Measurements from ENCODE around the gene SMIM29. TPM values are rescaled to one million over a fixed set of nuclear protein-coding genes. Genes with fewer than 3 reads are reported as not detected.

The SMIM29 gene
- total and polyA plus RNA-seq, 10 of the 15 experiments (the other 5 are each of a cell fraction or from before 2014, with no cell fraction given) = 7.1 to 30.0 (median 16.2) TPM

DNA sequence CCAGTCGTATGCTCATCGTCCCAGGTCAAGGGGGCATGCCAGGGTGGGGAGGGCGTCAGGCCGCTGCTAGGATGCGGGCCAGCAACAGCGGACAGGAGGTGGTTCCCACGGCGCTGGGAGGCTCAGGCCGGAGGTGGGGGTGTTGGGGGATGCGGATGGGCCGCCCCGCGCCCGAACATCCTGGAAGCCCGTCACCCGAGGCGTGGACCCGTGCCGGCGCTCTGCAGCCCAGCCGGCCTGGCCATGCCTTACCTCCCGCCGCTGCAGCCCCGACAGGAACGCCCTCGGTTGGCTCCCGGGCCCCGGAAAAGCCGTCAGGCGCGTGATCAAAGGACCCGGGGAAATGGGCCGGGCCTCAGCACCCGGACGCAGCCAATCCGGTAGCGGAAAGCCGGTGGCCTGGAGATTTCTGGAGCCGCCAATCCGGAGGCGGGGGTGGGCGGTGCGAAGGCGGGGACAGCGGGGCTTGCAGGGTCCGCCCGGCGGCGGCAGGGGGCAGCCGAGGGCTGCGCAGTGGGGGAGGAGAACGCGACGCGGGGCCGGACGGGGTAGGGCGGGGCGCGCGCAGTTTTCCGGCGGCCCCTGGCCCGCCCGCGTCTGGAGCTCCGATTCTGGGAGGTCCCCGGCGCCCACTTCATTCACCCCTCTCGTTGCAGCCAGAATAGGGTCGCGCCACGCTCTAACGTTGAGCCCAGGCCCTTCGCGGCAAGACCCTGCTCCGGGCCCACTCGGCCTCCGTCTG lies at the start of gene SMIM29 (continued):
- TF ChIP-seq, protein P1, sequence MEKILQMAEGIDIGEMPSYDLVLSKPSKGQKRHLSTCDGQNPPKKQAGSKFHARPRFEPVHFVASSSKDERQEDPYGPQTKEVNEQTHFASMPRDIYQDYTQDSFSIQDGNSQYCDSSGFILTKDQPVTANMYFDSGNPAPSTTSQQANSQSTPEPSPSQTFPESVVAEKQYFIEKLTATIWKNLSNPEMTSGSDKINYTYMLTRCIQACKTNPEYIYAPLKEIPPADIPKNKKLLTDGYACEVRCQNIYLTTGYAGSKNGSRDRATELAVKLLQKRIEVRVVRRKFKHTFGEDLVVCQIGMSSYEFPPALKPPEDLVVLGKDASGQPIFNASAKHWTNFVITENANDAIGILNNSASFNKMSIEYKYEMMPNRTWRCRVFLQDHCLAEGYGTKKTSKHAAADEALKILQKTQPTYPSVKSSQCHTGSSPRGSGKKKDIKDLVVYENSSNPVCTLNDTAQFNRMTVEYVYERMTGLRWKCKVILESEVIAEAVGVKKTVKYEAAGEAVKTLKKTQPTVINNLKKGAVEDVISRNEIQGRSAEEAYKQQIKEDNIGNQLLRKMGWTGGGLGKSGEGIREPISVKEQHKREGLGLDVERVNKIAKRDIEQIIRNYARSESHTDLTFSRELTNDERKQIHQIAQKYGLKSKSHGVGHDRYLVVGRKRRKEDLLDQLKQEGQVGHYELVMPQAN (conservative IDR thresholded peaks at IDR 0.05) = peak; percentile 77
- peak; percentile 63; the same call in 1 of the 2 replicates for TF ChIP-seq ZSCAN29 (IDR thresholded peaks at IDR 0.05)
- TF ChIP-seq, protein P2, sequence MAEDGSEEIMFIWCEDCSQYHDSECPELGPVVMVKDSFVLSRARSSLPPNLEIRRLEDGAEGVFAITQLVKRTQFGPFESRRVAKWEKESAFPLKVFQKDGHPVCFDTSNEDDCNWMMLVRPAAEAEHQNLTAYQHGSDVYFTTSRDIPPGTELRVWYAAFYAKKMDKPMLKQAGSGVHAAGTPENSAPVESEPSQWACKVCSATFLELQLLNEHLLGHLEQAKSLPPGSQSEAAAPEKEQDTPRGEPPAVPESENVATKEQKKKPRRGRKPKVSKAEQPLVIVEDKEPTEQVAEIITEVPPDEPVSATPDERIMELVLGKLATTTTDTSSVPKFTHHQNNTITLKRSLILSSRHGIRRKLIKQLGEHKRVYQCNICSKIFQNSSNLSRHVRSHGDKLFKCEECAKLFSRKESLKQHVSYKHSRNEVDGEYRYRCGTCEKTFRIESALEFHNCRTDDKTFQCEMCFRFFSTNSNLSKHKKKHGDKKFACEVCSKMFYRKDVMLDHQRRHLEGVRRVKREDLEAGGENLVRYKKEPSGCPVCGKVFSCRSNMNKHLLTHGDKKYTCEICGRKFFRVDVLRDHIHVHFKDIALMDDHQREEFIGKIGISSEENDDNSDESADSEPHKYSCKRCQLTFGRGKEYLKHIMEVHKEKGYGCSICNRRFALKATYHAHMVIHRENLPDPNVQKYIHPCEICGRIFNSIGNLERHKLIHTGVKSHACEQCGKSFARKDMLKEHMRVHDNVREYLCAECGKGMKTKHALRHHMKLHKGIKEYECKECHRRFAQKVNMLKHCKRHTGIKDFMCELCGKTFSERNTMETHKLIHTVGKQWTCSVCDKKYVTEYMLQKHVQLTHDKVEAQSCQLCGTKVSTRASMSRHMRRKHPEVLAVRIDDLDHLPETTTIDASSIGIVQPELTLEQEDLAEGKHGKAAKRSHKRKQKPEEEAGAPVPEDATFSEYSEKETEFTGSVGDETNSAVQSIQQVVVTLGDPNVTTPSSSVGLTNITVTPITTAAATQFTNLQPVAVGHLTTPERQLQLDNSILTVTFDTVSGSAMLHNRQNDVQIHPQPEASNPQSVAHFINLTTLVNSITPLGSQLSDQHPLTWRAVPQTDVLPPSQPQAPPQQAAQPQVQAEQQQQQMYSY (CRISPR knock-in tag; IDR thresholded peaks at IDR 0.05) = no peak
- peak; percentile 41 for TF ChIP-seq HCFC1 (IDR thresholded peaks at IDR 0.05; ENCODE audit: low read length)
- 0 out of 2 replicates have a peak, but pooled peaks have one; percentile 21 for TF ChIP-seq CREM (IDR thresholded peaks at IDR 0.05; ENCODE audit: low read depth)
- TF ChIP-seq, protein P3, sequence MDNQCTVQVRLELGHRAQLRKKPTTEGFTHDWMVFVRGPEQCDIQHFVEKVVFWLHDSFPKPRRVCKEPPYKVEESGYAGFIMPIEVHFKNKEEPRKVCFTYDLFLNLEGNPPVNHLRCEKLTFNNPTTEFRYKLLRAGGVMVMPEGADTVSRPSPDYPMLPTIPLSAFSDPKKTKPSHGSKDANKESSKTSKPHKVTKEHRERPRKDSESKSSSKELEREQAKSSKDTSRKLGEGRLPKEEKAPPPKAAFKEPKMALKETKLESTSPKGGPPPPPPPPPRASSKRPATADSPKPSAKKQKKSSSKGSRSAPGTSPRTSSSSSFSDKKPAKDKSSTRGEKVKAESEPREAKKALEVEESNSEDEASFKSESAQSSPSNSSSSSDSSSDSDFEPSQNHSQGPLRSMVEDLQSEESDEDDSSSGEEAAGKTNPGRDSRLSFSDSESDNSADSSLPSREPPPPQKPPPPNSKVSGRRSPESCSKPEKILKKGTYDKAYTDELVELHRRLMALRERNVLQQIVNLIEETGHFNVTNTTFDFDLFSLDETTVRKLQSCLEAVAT (IDR thresholded peaks at IDR 0.05) = no peak; the same call in 1 of the 2 replicates
- TF ChIP-seq SREBF2 (IDR thresholded peaks at IDR 0.05; ENCODE audit: low read length) = no peak
- peak; percentile 79; the same call in 1 of the 2 replicates for TF ChIP-seq RB1 (IDR thresholded peaks at IDR 0.05; ENCODE audit: borderline replicate concordance)
- TF ChIP-seq POLR2A (IDR thresholded peaks at IDR 0.05; ENCODE audit: low read depth, low read length) = peak; percentile 91
- no peak for TF ChIP-seq CBX5 (IDR thresholded peaks at IDR 0.05; ENCODE audit: low read depth)
- TF ChIP-seq, protein P4, sequence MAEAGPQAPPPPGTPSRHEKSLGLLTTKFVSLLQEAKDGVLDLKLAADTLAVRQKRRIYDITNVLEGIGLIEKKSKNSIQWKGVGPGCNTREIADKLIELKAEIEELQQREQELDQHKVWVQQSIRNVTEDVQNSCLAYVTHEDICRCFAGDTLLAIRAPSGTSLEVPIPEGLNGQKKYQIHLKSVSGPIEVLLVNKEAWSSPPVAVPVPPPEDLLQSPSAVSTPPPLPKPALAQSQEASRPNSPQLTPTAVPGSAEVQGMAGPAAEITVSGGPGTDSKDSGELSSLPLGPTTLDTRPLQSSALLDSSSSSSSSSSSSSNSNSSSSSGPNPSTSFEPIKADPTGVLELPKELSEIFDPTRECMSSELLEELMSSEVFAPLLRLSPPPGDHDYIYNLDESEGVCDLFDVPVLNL (IDR thresholded peaks at IDR 0.05; ENCODE audit: low read depth, low read length) = peak; percentile 45; the same call in 1 of the 2 replicates
- TF ChIP-seq BHLHE40 (IDR thresholded peaks at IDR 0.05; ENCODE audit: borderline replicate concordance in 1 of 2, low read depth in 2 of 2, low read length in 1 of 2) = peak; percentile 72 to 87; a peak in 3 of 4 replicates
- TF ChIP-seq CBFB (IDR thresholded peaks at IDR 0.05; ENCODE audit: low read depth) = no peak
- TF ChIP-seq NR2C2 (IDR thresholded peaks at IDR 0.05; ENCODE audit: borderline replicate concordance, control insufficient read depth, insufficient read length, low read depth) = no peak
- TF ChIP-seq, protein P5, sequence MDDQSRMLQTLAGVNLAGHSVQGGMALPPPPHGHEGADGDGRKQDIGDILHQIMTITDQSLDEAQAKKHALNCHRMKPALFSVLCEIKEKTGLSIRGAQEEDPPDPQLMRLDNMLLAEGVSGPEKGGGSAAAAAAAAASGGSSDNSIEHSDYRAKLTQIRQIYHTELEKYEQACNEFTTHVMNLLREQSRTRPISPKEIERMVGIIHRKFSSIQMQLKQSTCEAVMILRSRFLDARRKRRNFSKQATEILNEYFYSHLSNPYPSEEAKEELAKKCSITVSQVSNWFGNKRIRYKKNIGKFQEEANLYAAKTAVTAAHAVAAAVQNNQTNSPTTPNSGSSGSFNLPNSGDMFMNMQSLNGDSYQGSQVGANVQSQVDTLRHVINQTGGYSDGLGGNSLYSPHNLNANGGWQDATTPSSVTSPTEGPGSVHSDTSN (IDR thresholded peaks at IDR 0.05; ENCODE audit: insufficient replicate concordance, low read depth, low read length) = no peak
- TF ChIP-seq NR2C1 (IDR thresholded peaks at IDR 0.05) = no peak
- TF ChIP-seq LARP7 (IDR thresholded peaks at IDR 0.05) = peak; percentile 70
- TF ChIP-seq, protein P6, sequence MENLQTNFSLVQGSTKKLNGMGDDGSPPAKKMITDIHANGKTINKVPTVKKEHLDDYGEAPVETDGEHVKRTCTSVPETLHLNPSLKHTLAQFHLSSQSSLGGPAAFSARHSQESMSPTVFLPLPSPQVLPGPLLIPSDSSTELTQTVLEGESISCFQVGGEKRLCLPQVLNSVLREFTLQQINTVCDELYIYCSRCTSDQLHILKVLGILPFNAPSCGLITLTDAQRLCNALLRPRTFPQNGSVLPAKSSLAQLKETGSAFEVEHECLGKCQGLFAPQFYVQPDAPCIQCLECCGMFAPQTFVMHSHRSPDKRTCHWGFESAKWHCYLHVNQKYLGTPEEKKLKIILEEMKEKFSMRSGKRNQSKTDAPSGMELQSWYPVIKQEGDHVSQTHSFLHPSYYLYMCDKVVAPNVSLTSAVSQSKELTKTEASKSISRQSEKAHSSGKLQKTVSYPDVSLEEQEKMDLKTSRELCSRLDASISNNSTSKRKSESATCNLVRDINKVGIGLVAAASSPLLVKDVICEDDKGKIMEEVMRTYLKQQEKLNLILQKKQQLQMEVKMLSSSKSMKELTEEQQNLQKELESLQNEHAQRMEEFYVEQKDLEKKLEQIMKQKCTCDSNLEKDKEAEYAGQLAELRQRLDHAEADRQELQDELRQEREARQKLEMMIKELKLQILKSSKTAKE (IDR thresholded peaks at IDR 0.05; ENCODE audit: low read depth, poor library complexity, severe bottlenecking) = no peak
